Measurements from ENCODE around the gene TMEM95.
"Not testable (repeated sequence)": the region's sequence is repeated elsewhere in the genome, so short reads cannot be mapped to it uniquely, and the experiment has no call there.

Gene TMEM95

DNA sequence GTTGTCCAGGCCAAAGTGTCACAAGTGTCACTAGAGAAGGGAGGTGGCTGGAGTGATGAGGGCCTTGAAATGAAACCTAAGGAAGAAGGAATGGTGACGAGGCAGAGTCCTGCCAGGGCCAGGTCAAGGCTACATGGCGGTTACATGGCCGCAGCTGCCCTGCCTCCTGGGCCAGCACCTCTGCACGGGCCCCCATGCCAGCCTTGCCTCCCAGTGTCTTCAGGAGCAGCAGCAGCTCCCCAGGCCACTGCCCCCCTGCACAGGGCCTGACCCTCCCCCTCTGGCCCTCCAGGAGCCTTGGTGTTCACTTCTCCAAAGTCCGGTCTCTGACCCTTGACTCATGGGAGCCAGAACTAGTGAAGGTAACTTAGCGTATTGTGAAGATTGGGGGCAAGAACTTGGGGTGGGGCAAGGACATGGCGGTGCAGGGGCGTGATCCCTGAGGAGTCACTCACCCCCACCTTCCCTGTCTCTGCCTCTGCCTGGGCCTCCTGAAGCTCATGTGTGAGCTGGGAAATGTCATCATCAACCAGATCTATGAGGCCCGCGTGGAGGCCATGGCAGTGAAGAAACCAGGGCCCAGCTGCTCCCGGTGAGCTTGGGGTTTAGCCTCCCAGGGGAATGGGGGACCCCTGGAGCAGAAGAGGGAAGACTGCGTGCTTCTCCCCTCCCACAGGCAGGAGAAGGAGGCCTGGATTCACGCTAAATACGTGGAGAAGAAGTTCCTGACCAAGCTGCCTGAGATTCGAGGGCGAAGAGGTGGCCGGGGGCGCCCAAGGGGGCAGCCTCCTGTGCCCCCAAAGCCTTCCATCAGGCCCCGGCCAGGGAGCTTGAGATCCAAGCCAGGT lies 7.1 kb upstream of the TMEM95 start:
- peak; percentile 34 for DNase-seq

GRCh38 chr17:7348478-7349242 lies 6.3 kb upstream of the TMEM95 start:
- DNase-seq = no peak

DNA sequence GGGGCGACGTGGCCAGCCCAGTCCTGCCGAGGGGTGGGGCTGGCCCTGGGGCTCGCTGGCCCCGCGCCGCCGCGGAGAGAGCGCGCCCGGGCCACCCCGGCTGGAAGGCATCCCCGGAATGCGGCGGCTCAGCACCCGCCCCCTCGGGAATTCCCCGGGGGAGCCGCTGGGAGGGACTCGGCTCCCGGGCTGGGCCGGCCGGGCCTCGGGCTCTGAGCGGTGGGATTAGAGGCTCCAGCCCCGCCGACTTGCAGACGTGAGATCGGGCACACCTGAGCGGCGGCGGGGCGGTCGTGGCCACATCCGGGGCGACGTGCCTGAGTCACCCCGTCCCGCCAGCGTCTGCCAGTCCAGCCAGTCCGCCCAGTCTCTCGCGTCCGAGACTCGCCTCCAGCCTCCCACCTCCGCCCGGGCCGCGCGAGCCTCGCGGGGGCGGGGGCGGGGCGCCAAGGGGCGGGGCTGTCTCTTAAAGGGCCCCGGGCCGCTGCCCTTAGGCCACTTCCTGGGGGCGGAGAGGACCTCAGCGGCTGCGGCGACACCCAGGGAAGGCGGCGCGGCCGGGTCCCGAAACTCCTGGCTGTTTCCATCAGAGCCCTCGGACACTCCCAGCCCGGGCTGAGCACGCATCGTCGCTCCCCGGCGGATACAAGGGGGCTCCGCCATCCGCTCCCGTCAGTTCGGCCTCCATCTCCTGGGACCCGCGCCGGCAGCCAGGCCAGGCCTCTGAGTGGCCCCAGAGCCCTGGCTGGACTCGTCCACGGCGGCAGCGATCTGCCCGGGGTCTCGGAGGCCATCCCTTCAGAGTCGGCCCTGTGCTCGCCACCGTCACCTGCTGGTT lies 3.1 kb upstream of the TMEM95 start, which contains the start of gene KCTD11:
Gene KCTD11, plus strand, starts transcription at position 498 of the 838 bp plus-strand sequence.
- peak; percentile 91 for DNase-seq

DNA sequence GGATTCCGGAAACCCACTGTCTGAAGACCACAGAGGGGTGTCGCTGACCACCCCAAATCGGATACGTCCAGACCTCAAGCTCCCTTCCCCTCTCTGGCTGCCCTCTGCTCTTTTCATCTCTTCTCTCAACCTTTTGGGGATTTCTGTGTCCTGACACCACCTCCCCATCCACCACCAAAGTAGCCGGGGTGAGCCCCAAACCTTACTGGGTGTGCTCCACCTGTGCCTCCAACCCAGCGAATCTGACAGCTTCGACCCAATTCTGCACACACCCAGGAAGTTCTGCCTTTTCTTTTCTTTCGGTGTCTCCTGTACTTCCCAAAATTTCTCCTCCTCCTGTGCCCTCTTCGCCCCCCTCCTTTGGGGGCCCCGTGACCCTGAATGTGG lies 2.5 kb upstream of the TMEM95 start:
- DNase-seq = no peak

- no peak for DNase-seq
Measured at GRCh38 chr17:7352910-7353635, 1.9 kb upstream of the TMEM95 start.

DNA sequence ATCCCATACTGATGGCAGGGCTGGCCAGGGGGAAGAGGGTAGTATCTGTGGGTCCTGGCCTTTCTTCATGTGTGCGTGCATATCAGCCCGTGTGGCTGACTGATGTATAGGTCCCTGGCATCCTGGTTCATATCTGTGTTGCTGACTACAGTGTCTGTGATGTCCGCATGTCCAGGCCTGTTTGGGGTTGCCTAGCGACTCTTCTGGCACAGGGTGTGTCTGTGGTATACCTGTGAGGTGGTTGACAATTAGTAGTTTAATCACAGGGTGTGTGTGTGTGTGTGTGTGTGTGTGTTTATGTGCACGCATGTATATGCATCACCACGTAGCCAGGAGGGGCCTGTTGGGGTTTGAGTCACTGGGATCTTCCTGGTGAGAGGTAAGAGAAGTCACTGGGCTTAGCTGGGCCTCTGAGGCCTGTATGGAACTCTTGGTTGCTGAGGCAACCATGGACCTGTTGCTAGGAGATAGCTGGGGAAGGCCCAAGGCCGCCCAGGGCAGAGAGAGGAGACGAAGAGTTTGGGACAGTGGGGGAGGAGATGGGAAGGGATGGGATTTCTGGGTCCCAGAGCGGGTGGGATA lies 603 bp upstream of the TMEM95 start:
- DNase-seq = no peak

GRCh38 chr17:7355573-7355972 lies 617 bp downstream of the TMEM95 start:
- DNase-seq = no peak

- DNase-seq = peak; percentile 79
Measured at GRCh38 chr17:7356072-7356549, 1.2 kb downstream of the TMEM95 start.

DNA sequence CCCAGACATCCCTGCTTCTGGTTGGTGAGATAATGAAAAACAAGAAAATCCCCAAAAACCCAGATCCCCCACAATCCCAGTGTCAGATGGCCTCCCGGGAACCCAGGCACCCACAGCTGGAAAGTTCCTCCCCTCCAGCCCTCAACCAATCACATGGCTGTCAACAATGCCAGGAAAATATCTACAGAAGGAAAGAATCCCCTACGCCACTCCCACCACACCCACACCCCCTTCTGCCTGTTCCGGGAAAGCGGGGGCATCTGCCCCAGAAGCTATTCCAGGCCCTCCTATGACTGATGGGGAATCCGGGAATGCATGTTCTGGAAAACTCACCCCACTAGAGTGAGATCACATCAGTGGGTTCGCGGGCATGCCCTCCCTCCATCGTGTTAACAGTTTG lies 1.8 kb downstream of the TMEM95 start:
- no peak for DNase-seq

GRCh38 chr17:7357381-7357780 lies 2.4 kb downstream of the TMEM95 start:
- no peak for DNase-seq

GRCh38 chr17:7361906-7362305 lies 7.0 kb downstream of the TMEM95 start:
- DNase-seq = no peak

DNA sequence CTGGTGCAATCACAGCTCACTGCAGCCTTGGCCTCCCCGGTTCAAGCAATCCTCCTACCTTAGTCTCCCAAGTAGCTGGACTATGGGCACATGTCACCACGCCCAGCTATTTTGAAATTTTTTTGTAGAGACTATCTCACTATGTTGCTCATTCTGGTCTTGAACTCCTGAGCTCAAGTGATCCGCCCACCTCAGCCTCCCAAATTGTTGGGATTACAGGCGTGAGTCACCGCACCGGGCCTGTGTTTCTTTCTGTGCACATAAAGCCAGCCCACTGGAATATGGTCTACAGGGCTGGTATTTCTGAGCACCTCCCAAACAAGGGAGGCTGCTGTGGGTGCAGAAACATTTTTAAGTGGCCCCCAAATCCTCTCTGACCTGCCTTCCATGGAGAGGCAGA lies 8.4 kb downstream of the TMEM95 start:
- no peak for DNase-seq

GRCh38 chr17:7365963-7366362 lies 11.0 kb downstream of the TMEM95 start:
- DNase-seq = not testable (repeated sequence)

DNA sequence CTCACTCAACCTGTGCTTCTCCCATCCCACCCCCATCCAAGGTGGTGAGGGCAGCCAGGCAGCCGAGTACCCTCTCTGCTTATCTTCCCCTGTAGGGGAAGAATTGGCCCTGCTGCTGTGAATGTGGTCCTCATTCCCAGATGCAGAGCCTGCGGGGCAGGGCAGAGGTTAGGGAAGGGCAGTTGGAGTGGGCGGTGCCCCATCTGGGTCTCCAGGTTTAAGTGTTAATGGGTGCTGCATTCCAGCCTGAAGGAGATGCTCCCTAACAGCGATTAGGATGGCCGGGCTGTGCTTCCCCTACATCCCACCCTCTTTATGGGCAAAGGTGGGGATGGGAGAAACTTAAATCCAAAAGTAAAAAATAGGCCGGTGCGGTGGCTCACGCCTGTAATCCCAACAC lies 12.1 kb downstream of the TMEM95 start:
- DNase-seq = no peak

- no peak for DNase-seq
Measured at GRCh38 chr17:7367918-7368598, 13.1 kb downstream of the TMEM95 start.

DNA sequence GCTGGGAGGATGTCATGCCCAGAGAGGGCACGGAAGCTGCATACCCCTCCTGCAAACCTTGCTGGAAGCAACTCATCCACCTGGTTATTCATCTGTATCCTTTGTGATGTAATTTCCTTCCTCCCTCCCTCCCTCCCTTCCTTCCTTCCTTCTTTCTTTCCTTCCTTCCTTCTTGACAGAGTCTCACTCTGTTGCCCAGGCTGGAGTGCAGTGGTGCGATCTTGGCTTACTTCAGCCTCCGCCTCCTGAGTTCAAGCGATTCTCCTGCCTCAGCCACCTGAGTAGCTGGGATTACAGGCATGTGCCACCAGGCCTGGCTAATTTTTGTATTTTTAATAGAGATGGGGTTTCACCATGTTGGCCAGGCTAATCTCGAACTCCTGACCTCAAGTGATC lies 13.6 kb downstream of the TMEM95 start:
- DNase-seq = not testable (repeated sequence)

DNA sequence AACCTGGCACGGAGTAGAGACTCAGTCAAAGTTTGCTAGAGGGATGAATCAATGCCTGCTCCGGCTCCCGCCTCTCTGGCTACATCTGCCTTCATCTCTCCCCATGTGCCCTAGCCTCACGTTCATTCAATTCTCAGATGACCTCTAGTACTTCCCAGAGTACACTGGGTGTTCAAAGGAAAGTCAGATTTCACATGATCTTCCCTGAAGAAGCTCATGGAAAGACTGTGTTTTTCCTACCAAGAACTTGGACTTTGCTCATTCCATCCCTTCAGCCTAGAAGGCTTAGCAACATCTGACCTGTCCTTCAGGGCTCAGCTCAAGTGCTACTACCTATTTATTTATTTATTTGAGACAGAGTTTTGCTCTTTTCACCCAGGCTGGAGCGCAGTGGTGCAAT lies 14.9 kb downstream of the TMEM95 start:
- DNase-seq = no peak

GRCh38 chr17:7370853-7371252 lies 15.9 kb downstream of the TMEM95 start:
- no peak for DNase-seq

DNA sequence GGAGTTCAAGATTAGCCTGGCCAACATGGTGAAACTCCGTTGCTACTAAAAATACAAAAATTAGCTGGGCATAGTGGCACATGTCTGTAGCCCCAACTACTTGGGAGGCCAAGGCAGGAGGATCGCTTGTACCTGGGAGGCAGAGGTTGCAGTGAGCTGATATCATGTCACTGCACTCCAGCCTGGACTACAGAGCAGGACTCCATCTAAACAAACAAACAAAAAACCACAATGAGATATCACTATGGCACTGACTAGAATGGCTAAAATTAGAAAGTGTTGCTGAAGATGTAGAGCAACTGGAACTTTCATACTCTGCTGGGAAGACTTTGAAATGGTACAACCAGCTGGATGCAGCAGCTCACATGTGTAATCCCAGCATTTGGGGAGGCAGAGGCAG lies 19.4 kb downstream of the TMEM95 start:
- DNase-seq = no peak

- no peak for DNase-seq
Measured at GRCh38 chr17:7379134-7379533, 24.2 kb downstream of the TMEM95 start.

DNA sequence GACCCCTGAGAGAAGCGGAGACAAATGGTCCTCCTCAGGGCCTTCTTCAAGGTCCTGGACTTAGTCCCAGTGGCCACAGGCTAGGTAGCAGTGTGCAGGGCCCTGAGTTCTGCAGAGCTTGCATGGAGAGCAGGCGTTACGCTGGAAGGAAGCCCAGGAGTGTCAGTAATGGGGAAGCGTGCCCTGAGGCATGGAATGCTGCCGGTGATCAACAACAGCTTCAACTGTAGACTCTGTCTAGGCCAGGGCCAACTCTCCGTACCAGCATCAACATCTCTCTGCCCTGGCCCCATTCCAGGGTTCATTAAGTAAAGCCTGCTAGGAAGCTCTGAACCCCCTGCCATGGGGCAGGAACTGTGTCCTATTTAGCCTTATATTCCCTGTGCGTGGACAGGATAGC lies 25.4 kb downstream of the TMEM95 start:
- peak; percentile 50 for DNase-seq

Data from right hindlimb (tissue), 1 donor.